ENCODE data around the gene AMN1. TPM values are rescaled to one million over a fixed set of nuclear protein-coding genes. Genes with fewer than 3 reads are reported as not detected.
"Not testable (repeated sequence)": the region's sequence is repeated elsewhere in the genome, so short reads cannot be mapped to it uniquely, and the experiment has no call there.

Gene AMN1
- total RNA-seq, 1 donor from 2014 or later: 0.75 TPM

DNA sequence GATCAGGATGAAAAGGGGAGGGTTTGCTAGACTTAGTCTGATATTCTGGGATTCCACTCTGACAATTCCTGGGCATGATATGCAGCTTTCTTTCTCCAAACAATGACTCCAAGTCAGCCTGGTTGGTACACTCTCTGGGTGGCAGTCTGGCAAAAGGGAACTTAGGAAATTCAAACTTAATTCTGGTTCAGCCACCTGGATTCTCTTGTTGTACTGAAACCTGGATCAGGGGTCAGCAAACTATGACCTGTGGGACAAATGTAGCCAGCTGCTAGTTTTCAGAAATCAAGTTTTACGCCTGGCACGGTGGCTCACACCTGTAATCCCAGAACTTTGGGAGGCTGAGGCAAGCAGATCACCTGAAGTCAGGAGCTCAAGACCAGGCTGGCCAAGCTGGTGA is 6.2 kb downstream of the AMN1 start:
- DNase-seq (ENCODE audit: low spot score in 2 of 2): no peak
- Histone ChIP-seq H3K9me3 (peaks cover 5 to 51% of the 10 kb centered on the region in 2 donors), H3K27ac (no peak overlapping the region), H3K27me3 (no peaks in the 10 kb centered on the region), H3K36me3 (peaks cover 20 to 36% of the 10 kb centered on the region in 2 donors), H3K4me3 (no peak overlapping the region), H3K4me1 (no peaks in the 10 kb centered on the region)
- intact Hi-C loops (cut with DNase I): no loop called here
- TF ChIP-seq, protein P1, sequence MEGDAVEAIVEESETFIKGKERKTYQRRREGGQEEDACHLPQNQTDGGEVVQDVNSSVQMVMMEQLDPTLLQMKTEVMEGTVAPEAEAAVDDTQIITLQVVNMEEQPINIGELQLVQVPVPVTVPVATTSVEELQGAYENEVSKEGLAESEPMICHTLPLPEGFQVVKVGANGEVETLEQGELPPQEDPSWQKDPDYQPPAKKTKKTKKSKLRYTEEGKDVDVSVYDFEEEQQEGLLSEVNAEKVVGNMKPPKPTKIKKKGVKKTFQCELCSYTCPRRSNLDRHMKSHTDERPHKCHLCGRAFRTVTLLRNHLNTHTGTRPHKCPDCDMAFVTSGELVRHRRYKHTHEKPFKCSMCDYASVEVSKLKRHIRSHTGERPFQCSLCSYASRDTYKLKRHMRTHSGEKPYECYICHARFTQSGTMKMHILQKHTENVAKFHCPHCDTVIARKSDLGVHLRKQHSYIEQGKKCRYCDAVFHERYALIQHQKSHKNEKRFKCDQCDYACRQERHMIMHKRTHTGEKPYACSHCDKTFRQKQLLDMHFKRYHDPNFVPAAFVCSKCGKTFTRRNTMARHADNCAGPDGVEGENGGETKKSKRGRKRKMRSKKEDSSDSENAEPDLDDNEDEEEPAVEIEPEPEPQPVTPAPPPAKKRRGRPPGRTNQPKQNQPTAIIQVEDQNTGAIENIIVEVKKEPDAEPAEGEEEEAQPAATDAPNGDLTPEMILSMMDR (IDR thresholded peaks at IDR 0.05): no peak

- DNase-seq (ENCODE audit: low spot score in 2 of 2): not testable (repeated sequence)
- peaks cover 10 to 78% of the 10 kb centered on the region in 2 donors for H3K9me3 ChIP-seq
Measured at GRCh38 chr12:31718542-31719198, 10.2 kb downstream of the AMN1 start.

DNA sequence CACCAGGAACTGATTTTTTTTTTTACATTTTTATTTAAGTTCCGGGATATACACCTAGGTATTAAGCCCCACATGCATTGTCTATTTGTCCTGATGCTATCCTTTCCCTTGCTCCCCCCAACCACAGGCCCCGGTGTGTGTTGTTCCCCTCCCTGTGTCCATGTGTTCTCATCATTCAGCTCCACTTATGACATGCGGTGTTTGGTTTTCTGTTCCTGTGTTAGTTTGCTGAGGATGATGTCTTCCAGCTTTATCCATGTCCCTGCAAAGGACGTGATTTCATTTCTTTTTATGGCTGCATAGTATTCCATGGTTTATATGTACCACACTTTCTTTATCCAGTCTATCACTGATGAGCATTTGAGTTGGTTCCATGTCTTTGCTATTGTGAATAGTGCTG is 11.8 kb downstream of the AMN1 start:
- intact Hi-C loops (cut with DNase I); H3K27me3 ChIP-seq; H3K4me1 ChIP-seq; H3K27ac ChIP-seq; DNase-seq (ENCODE audit: low spot score in 2 of 2); H3K4me3 ChIP-seq: not testable (repeated sequence)
- Histone ChIP-seq H3K36me3 (peaks cover 20 to 26% of the 10 kb centered on the region in 2 donors), H3K9me3 (peaks cover 6 to 67% of the 10 kb centered on the region in 2 donors)

More at GRCh38 chr12:31718542-31719198, 10.2 kb downstream of the AMN1 start:
- H3K27me3 ChIP-seq; H3K4me1 ChIP-seq; H3K27ac ChIP-seq; intact Hi-C loops (cut with DNase I); H3K4me3 ChIP-seq: not testable (repeated sequence)
- H3K36me3 ChIP-seq: peaks cover 20 to 36% of the 10 kb centered on the region in 2 donors

GRCh38 chr12:31715283-31715825 is 13.5 kb downstream of the AMN1 start:
- no peaks in the 10 kb centered on the region for H3K4me1 ChIP-seq

GRCh38 chr12:31714406-31715271 is 14.2 kb downstream of the AMN1 start:
- no peak overlapping the region for H3K4me3 ChIP-seq
- H3K9me3 ChIP-seq: peaks cover 6 to 50% of the 10 kb centered on the region in 2 donors
- TF ChIP-seq, protein P1 (IDR thresholded peaks at IDR 0.05): no peak
- H3K27ac ChIP-seq: no peak overlapping the region
- no peaks in the 10 kb centered on the region for H3K27me3 ChIP-seq
- H3K4me1 ChIP-seq: no peaks in the 10 kb centered on the region
- H3K36me3 ChIP-seq: peaks cover 14 to 15% of the 10 kb centered on the region in 2 donors
- no peak for DNase-seq (ENCODE audit: low spot score in 2 of 2)
- intact Hi-C loops (cut with DNase I): no loop called here

More at GRCh38 chr12:31715283-31715825, 13.5 kb downstream of the AMN1 start:
- peaks cover 16 to 18% of the 10 kb centered on the region in 2 donors for H3K36me3 ChIP-seq
- no peak for DNase-seq (ENCODE audit: low spot score in 2 of 2)
- no peak overlapping the region for H3K4me3 ChIP-seq
- no peak overlapping the region for H3K27ac ChIP-seq
- H3K9me3 ChIP-seq: peaks cover 6 to 57% of the 10 kb centered on the region in 2 donors
- H3K27me3 ChIP-seq: no peaks in the 10 kb centered on the region
- TF ChIP-seq, protein P1 (IDR thresholded peaks at IDR 0.05): no peak
- intact Hi-C loops (cut with DNase I): no loop called here

- no peaks in the 10 kb centered on the region for H3K4me1 ChIP-seq
- no peak overlapping the region for H3K4me3 ChIP-seq
- H3K36me3 ChIP-seq: peaks cover 11 to 19% of the 10 kb centered on the region in 2 donors
- DNase-seq (ENCODE audit: low spot score in 2 of 2): no peak
- no peak overlapping the region for H3K27ac ChIP-seq
- intact Hi-C loops (cut with DNase I): no loop called here
- TF ChIP-seq, protein P1 (IDR thresholded peaks at IDR 0.05): no peak
- H3K27me3 ChIP-seq: no peaks in the 10 kb centered on the region
- H3K9me3 ChIP-seq: peaks cover 11 to 54% of the 10 kb centered on the region in 2 donors
Measured at GRCh38 chr12:31712877-31713276, 15.9 kb downstream of the AMN1 start.
